ENCODE data around the gene ATF1. TPM values are rescaled to one million over a fixed set of nuclear protein-coding genes. Genes with fewer than 3 reads are reported as not detected.

The ATF1 gene
- total and polyA plus RNA-seq, 2 donors from 2014 or later: 13.9 to 29.0 TPM

DNA sequence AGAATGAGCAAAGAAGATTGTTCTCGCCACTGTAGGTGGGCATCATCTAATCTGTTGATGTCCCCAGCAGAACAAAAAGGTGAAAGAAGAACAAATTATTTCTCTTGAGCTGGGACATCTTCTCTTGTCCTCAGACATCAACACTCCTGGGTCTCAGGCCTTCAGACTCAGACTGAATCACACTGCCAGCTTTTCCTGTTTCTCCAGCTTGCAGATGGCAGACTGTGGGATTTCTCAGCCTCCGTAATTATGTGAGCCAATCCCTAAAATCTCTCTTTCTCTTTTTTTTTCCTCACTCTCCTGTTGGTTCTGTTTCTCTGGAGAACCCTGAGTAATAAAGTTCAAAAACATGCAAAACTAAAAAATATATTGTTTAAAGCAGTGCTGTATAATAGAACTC lies 75.1 kb downstream of the ATF1 start:
- H3K27me3 ChIP-seq (ENCODE audit: control insufficient read depth, insufficient read depth, low read length): no peaks in the 10 kb centered on the region
- H3K4me1 ChIP-seq (ENCODE audit: control insufficient read depth in 2 of 3, insufficient read depth in 2 of 3, low read depth in 1 of 3, low read length in 3 of 3): no peaks in the 10 kb centered on the region
- no peak overlapping the region for H3K27ac ChIP-seq (ENCODE audit: low read depth in 2 of 2, low read length in 2 of 2)
- H3K36me3 ChIP-seq (ENCODE audit: control insufficient read depth in 2 of 3, insufficient read depth in 3 of 3, low read length in 3 of 3): no peaks in the 10 kb centered on the region
- FAIRE-seq: no peak
- no peak overlapping the region for H3K9ac ChIP-seq (ENCODE audit: low read length in 3 of 3)
- no peak overlapping the region for H3K4me3 ChIP-seq (ENCODE audit: low read length in 3 of 3)
- H3K9me3 ChIP-seq (ENCODE audit: control insufficient read depth in 2 of 3, insufficient read depth in 1 of 3, low read length in 3 of 3): peaks cover 0 to 7% (median 0%) of the 10 kb centered on the region in 3 donors
- intact Hi-C loops (cut with DNase I): no loop called here
- TF ChIP-seq, protein P1, sequence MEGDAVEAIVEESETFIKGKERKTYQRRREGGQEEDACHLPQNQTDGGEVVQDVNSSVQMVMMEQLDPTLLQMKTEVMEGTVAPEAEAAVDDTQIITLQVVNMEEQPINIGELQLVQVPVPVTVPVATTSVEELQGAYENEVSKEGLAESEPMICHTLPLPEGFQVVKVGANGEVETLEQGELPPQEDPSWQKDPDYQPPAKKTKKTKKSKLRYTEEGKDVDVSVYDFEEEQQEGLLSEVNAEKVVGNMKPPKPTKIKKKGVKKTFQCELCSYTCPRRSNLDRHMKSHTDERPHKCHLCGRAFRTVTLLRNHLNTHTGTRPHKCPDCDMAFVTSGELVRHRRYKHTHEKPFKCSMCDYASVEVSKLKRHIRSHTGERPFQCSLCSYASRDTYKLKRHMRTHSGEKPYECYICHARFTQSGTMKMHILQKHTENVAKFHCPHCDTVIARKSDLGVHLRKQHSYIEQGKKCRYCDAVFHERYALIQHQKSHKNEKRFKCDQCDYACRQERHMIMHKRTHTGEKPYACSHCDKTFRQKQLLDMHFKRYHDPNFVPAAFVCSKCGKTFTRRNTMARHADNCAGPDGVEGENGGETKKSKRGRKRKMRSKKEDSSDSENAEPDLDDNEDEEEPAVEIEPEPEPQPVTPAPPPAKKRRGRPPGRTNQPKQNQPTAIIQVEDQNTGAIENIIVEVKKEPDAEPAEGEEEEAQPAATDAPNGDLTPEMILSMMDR (IDR thresholded peaks at IDR 0.05; ENCODE audit: borderline replicate concordance, extremely low read depth, insufficient read depth): no peak
- DNase-seq: no peak

- FAIRE-seq (no peak), DNase-seq (no peak)
- Histone ChIP-seq H3K4me3 (ENCODE audit: low read length in 3 of 3) (no peak overlapping the region), H3K9me3 (ENCODE audit: control insufficient read depth in 2 of 3, insufficient read depth in 1 of 3, low read length in 3 of 3) (peaks cover 0 to 7% (median 0%) of the 10 kb centered on the region in 3 donors), H3K9ac (ENCODE audit: low read length in 3 of 3) (no peak overlapping the region), H3K27ac (ENCODE audit: low read depth in 2 of 2, low read length in 2 of 2) (no peak overlapping the region), H3K4me1 (ENCODE audit: control insufficient read depth in 2 of 3, insufficient read depth in 2 of 3, low read depth in 1 of 3, low read length in 3 of 3) (no peaks in the 10 kb centered on the region), H3K27me3 (ENCODE audit: control insufficient read depth, insufficient read depth, low read length) (no peaks in the 10 kb centered on the region), H3K36me3 (ENCODE audit: control insufficient read depth in 2 of 3, insufficient read depth in 3 of 3, low read length in 3 of 3) (no peaks in the 10 kb centered on the region)
- intact Hi-C loops (cut with DNase I): no loop called here
- TF ChIP-seq, protein P1 (IDR thresholded peaks at IDR 0.05; ENCODE audit: borderline replicate concordance, extremely low read depth, insufficient read depth): no peak
Observed at GRCh38 chr12:50840809-50841487, 77.0 kb downstream of the ATF1 start.

GRCh38 chr12:50841716-50842531 lies 78.0 kb downstream of the ATF1 start:
- Histone ChIP-seq H3K36me3 (ENCODE audit: control insufficient read depth in 2 of 3, insufficient read depth in 3 of 3, low read length in 3 of 3) (no peaks in the 10 kb centered on the region), H3K9ac (ENCODE audit: low read length in 3 of 3) (no peak overlapping the region), H3K27ac (ENCODE audit: low read depth in 2 of 2, low read length in 2 of 2) (no peak overlapping the region), H3K9me3 (ENCODE audit: control insufficient read depth in 2 of 3, insufficient read depth in 1 of 3, low read length in 3 of 3) (peaks cover 0 to 7% (median 0%) of the 10 kb centered on the region in 3 donors), H3K27me3 (ENCODE audit: control insufficient read depth, insufficient read depth, low read length) (no peaks in the 10 kb centered on the region), H3K4me3 (ENCODE audit: low read length in 3 of 3) (peak overlapping the region in 1 of 3 donors; percentile 56), H3K4me1 (ENCODE audit: control insufficient read depth in 2 of 3, insufficient read depth in 2 of 3, low read depth in 1 of 3, low read length in 3 of 3) (no peaks in the 10 kb centered on the region)
- TF ChIP-seq, protein P1 (IDR thresholded peaks at IDR 0.05; ENCODE audit: borderline replicate concordance, extremely low read depth, insufficient read depth): no peak
- FAIRE-seq: no peak
- intact Hi-C loops (cut with DNase I): no loop called here
- no peak for DNase-seq

Data from kidney (tissue), 14 donors.